Thymus (tissue), 11 donors: ENCODE results near the gene ZMYND15. TPM values are rescaled to one million over a fixed set of nuclear protein-coding genes. Genes with fewer than 3 reads are reported as not detected.
"Not testable (repeated sequence)": the region's sequence is repeated elsewhere in the genome, so short reads cannot be mapped to it uniquely, and the experiment has no call there.

Experiments
- DNase-seq, 9 donors: peaks; one replicate each; pipeline ENCODE4 v3.0.0-alpha.2; 2013; ENCODE audit warnings: low spot score in 9 of 9, low read depth in 6 of 9, missing footprints in 1 of 9
- H3K27ac ChIP-seq, 2 donors: one replicate each; pipeline ENCODE4 v1.5.1; 2013; ENCODE audit warnings: control low read depth in 1 of 2, low read depth in 1 of 2, low read length in 1 of 2, mild to moderate bottlenecking in 1 of 2, moderate library complexity in 1 of 2
- H3K27me3 ChIP-seq, 2 donors: one replicate each; pipeline ENCODE4 v1.5.1; 2013; ENCODE audit warnings: low read length in 1 of 2; ENCODE audit not compliant: control insufficient read depth in 2 of 2, insufficient read depth in 1 of 2
- H3K36me3 ChIP-seq, 2 donors: one replicate each; pipeline ENCODE4 v1.5.1; 2013; ENCODE audit warnings: low read length in 1 of 2, mild to moderate bottlenecking in 1 of 2, moderate library complexity in 1 of 2; ENCODE audit not compliant: control insufficient read depth in 2 of 2, insufficient read depth in 2 of 2
- H3K4me1 ChIP-seq, 2 donors: one replicate each; pipeline ENCODE4 v1.5.1; 2013; ENCODE audit warnings: low read length in 2 of 2; ENCODE audit not compliant: control insufficient read depth in 2 of 2, insufficient read depth in 2 of 2
- H3K4me3 ChIP-seq, 2 donors: one replicate each; pipeline ENCODE4 v1.5.1; 2013; ENCODE audit warnings: low read length in 2 of 2, control low read depth in 1 of 2, mild to moderate bottlenecking in 1 of 2
- H3K9me3 ChIP-seq, 2 donors: one replicate each; pipeline ENCODE4 v1.5.1; 2013; ENCODE audit warnings: low read length in 1 of 2, mild to moderate bottlenecking in 1 of 2; ENCODE audit not compliant: control insufficient read depth in 2 of 2, insufficient read depth in 1 of 2
- WGBS: extraction: QIAGEN DNeasy Blood & Tissue Kit; methylation state at CpG from one replicate; pipeline ENCODE4 v1.1.7; 2013; 5-methylcytosine and 5-hydroxymethylcytosine counted together
- polyA plus RNA-seq: library from polyadenylated mRNA; stranded (reverse); fragments of 200-250 nt; gene quantifications from one replicate; pipeline ENCODE4 v1.2.3, GENCODE V29; 2013
- total RNA-seq: library from RNA; stranded (reverse); fragments of 120-200 nt; gene quantifications from one replicate; pipeline ENCODE4 v1.2.4, GENCODE V29; 2013
- donor health status: healthy.

The ZMYND15 gene
- total and polyA plus RNA-seq, 2 donors, result 0.52 to 3.8 TPM

- peak overlapping the region; percentile 99 for H3K4me3 ChIP-seq
- 10% methylated on average over 15 of the region's 15 CpGs for WGBS
- peak overlapping the region in 1 of 2 donors; percentile 5 for H3K27ac ChIP-seq
Measured at GRCh38 chr17:4703330-4703691, 36.3 kb upstream of the ZMYND15 start.

GRCh38 chr17:4704574-4704907, 35.1 kb upstream of the ZMYND15 start:
- H3K27ac ChIP-seq, H3K36me3 ChIP-seq, H3K9me3 ChIP-seq, H3K27me3 ChIP-seq, DNase-seq: not testable (repeated sequence)
- H3K4me1 ChIP-seq, result peaks cover 10 to 20% of the 10 kb centered on the region in 2 donors
- WGBS, result 55% methylated on average over 14 of the region's 14 CpGs
- peak overlapping the region; percentile 99 for H3K4me3 ChIP-seq

More at GRCh38 chr17:4703330-4703691, 36.3 kb upstream of the ZMYND15 start:
- Histone ChIP-seq H3K27me3 (no peaks in the 10 kb centered on the region), H3K4me1 (peaks cover 10 to 19% of the 10 kb centered on the region in 2 donors), H3K36me3 (no peaks in the 10 kb centered on the region), H3K9me3 (peaks cover 0 to 1% of the 10 kb centered on the region in 2 donors)
- no peak for DNase-seq

- H3K9me3 ChIP-seq, result peaks cover 0 to 9% of the 10 kb centered on the region in 2 donors
- no peak for DNase-seq
- H3K27ac ChIP-seq, result no peak overlapping the region
- no peaks in the 10 kb centered on the region for H3K27me3 ChIP-seq
- peaks cover 13 to 24% of the 10 kb centered on the region in 2 donors for H3K4me1 ChIP-seq
- peak overlapping the region in 1 of 2 donors; percentile 99 for H3K4me3 ChIP-seq
- WGBS, result 97% methylated on average over 15 of the region's 15 CpGs
- no peaks in the 10 kb centered on the region for H3K36me3 ChIP-seq
Measured at GRCh38 chr17:4704991-4705390, 34.6 kb upstream of the ZMYND15 start.

GRCh38 chr17:4706121-4706520, 33.5 kb upstream of the ZMYND15 start:
- H3K36me3 ChIP-seq, result no peaks in the 10 kb centered on the region
- WGBS, result 96% methylated on average over 7 of the region's 7 CpGs
- no peaks in the 10 kb centered on the region for H3K27me3 ChIP-seq
- DNase-seq, result no peak
- peaks cover 13 to 27% of the 10 kb centered on the region in 2 donors for H3K4me1 ChIP-seq
- H3K9me3 ChIP-seq, result peaks cover 0 to 9% of the 10 kb centered on the region in 2 donors
- no peak overlapping the region for H3K4me3 ChIP-seq
- no peak overlapping the region for H3K27ac ChIP-seq

GRCh38 chr17:4708436-4708835, 31.2 kb upstream of the ZMYND15 start:
- Histone ChIP-seq H3K4me1 (peaks cover 18 to 33% of the 10 kb centered on the region in 2 donors), H3K4me3 (no peak overlapping the region), H3K27me3 (no peaks in the 10 kb centered on the region), H3K9me3 (peaks cover 0 to 9% of the 10 kb centered on the region in 2 donors), H3K36me3 (peaks cover 0 to 3% of the 10 kb centered on the region in 2 donors), H3K27ac (peak overlapping the region in 1 of 2 donors; percentile 37)
- WGBS, result 80% methylated on average over 8 of the region's 8 CpGs
- peak in 3 of 9 donors; percentile 37 to 54 (median 46) for DNase-seq

GRCh38 chr17:4709794-4710692, 29.6 kb upstream of the ZMYND15 start, which contains the start of gene ARRB2:
ARRB2 (plus strand) TSS chr17:4710632; CDS start chr17:4710722, 90 bp downstream.
- Histone ChIP-seq H3K27ac (peak within 1 kb of the TSS; percentile 86 to 94), H3K4me1 (peaks cover 25 to 38% of the 10 kb centered on the region in 2 donors), H3K9me3 (peaks cover 0 to 9% of the 10 kb centered on the region in 2 donors), H3K4me3 (peak within 1 kb of the TSS; percentile 85 to 87), H3K27me3 (no peaks in the 10 kb centered on the region), H3K36me3 (peaks cover 0 to 3% of the 10 kb centered on the region in 2 donors)
- peak; percentile 95 to 100 (median 99) for DNase-seq
- under 1% methylated on average over 67 of the region's 67 CpGs for WGBS

- H3K4me3 ChIP-seq, result peak overlapping the region; percentile 85 to 87
- H3K4me1 ChIP-seq, result peaks cover 29 to 46% of the 10 kb centered on the region in 2 donors
- DNase-seq, result peak in 3 of 9 donors; percentile 41 to 74 (median 42)
- H3K9me3 ChIP-seq, result peaks cover 0 to 9% of the 10 kb centered on the region in 2 donors
- no peaks in the 10 kb centered on the region for H3K27me3 ChIP-seq
- peaks cover 1 to 6% of the 10 kb centered on the region in 2 donors for H3K36me3 ChIP-seq
- H3K27ac ChIP-seq, result peak overlapping the region; percentile 86 to 94
- 2% methylated on average over 57 of the region's 57 CpGs for WGBS
Measured at GRCh38 chr17:4710693-4711634, 28.7 kb upstream of the ZMYND15 start.

GRCh38 chr17:4711661-4712181, 27.9 kb upstream of the ZMYND15 start:
- Histone ChIP-seq H3K36me3 (peaks cover 9 to 12% of the 10 kb centered on the region in 2 donors), H3K4me3 (peak overlapping the region; percentile 85 to 87), H3K27ac (peak overlapping the region; percentile 75 to 86), H3K9me3 (peaks cover 0 to 9% of the 10 kb centered on the region in 2 donors), H3K4me1 (peaks cover 29 to 48% of the 10 kb centered on the region in 2 donors), H3K27me3 (no peaks in the 10 kb centered on the region)
- WGBS, result 17% methylated on average over 6 of the region's 6 CpGs
- DNase-seq, result no peak
